B cell (primary cell): ENCODE data around the gene CA14. TPM values are rescaled to one million over a fixed set of nuclear protein-coding genes. Genes with fewer than 3 reads are reported as not detected.

ENCODE experiments used
- ATAC-seq: fragments of 200-7000 bp; cut with Tn5 transposase; one replicate; pipeline ENCODE4 v1.10.0; 2021; ENCODE audit warnings: low read depth, mild to moderate bottlenecking, moderate number of reproducible peaks, moderate library complexity
- CTCF ChIA-PET: fragments of 350-600 bp; sonication (Branson Sonifier 250); formaldehyde crosslinking; loops from one replicate; lab custom pipeline; 2021; ENCODE audit warnings: antibody characterized with exemption, inconsistent platforms; lab: Charles Lee
- POLR2A ChIA-PET: fragments of 350-600 bp; sonication (Branson Sonifier 250); formaldehyde crosslinking; loops from one replicate; lab custom pipeline; 2021; ENCODE audit warnings: antibody characterized with exemption; lab: Charles Lee
- DNase-seq: peaks from one replicate; pipeline ENCODE4 v3.0.0; 2013
- H2AFZ ChIP-seq: 2 replicates; pipeline ENCODE4 v1.6.1; 2012; ENCODE audit warnings: mild to moderate bottlenecking, low read depth, low read length; ENCODE audit not compliant: insufficient read depth, poor library complexity, severe bottlenecking
- H3K27ac ChIP-seq, 2 donors: 1 replicate in 1 of 2; 2 replicates in 1 of 2; pipeline ENCODE4 v1.5.1; 2012 to 2013; ENCODE audit warnings: low read length in 2 of 2, mild to moderate bottlenecking in 2 of 2, moderate library complexity in 1 of 2
- H3K27me3 ChIP-seq, 4 experiments: fragments of 200-600 bp in 1 of 4; sonication (generic) in 1 of 4; replicated peaks in 1 of 4; 1 replicate in 2 of 4; 2 replicates in 2 of 4; pipeline versions ENCODE4 v1.6.1 to v1.7.0; 2013 to 2016; ENCODE audit warnings: low read length in 3 of 4, mild to moderate bottlenecking in 2 of 4, mixed read lengths in 1 of 4, moderate library complexity in 1 of 4; ENCODE audit not compliant: insufficient read depth in 4 of 4, control insufficient read depth in 3 of 4; ENCODE audit errors: control extremely low read depth in 1 of 4
- H3K36me3 ChIP-seq, 2 experiments: replicated peaks in 1 of 2; 1 replicate in 1 of 2; 2 replicates in 1 of 2; pipeline versions ENCODE4 v1.6.1 to v1.7.1; 2013; ENCODE audit warnings: low read length in 1 of 2; ENCODE audit not compliant: insufficient read depth in 2 of 2, control insufficient read depth in 1 of 2; ENCODE audit errors: control extremely low read depth in 1 of 2, extremely low read depth in 1 of 2
- H3K4me1 ChIP-seq, 2 donors: fragments of 200-600 bp in 1 of 2; sonication (generic) in 1 of 2; 1 replicate in 1 of 2; 2 replicates in 1 of 2; pipeline versions ENCODE4 v1.5.1 to v1.6.1; 2013 to 2017; ENCODE audit warnings: low read length in 2 of 2; ENCODE audit not compliant: control insufficient read depth in 2 of 2, insufficient read depth in 2 of 2
- H3K4me2 ChIP-seq: replicated peaks from 2 replicates; pipeline ENCODE3; 2012; ENCODE audit warnings: mild to moderate bottlenecking, low read depth, low read length; ENCODE audit not compliant: poor library complexity, severe bottlenecking
- H3K4me3 ChIP-seq, 5 experiments: fragments of 200-600 bp in 1 of 5; sonication (generic) in 1 of 5; 1 replicate in 3 of 5; 2 replicates in 2 of 5; pipeline versions ENCODE4 v1.5.1 to v1.7.0; 2011 to 2016; ENCODE audit warnings: low read length in 4 of 5, mild to moderate bottlenecking in 4 of 5, low read depth in 2 of 5, control low read depth in 1 of 5, moderate library complexity in 1 of 5; ENCODE audit not compliant: insufficient read depth in 1 of 5; ENCODE audit errors: control extremely low read depth in 1 of 5, extremely low read depth in 1 of 5
- H3K79me2 ChIP-seq: fragments of 200-600 bp; sonication (generic); one replicate; pipeline ENCODE4 v1.6.0; 2016; ENCODE audit warnings: low read length; ENCODE audit not compliant: control insufficient read depth, insufficient read depth
- H3K9ac ChIP-seq: fragments of 200-600 bp; sonication (generic); 2 replicates; pipeline ENCODE4 v1.6.1; 2017; ENCODE audit warnings: mild to moderate bottlenecking, low read length, moderate library complexity
- H3K9me3 ChIP-seq, 3 donors: one replicate each; pipeline versions ENCODE4 v1.6.1 to v1.7.1; 2013; ENCODE audit warnings: low read length in 2 of 3; ENCODE audit not compliant: control insufficient read depth in 2 of 3, insufficient read depth in 1 of 3; ENCODE audit errors: control extremely low read depth in 1 of 3
- H4K20me1 ChIP-seq: 2 replicates; pipeline ENCODE4 v1.6.0; 2012; ENCODE audit warnings: mild to moderate bottlenecking, low read length; ENCODE audit not compliant: insufficient read depth, control insufficient read depth, poor library complexity, severe bottlenecking
- H3K27ac Mint-ChIP-seq: one replicate; pipeline ENCODE4 v1.8.0; 2021; ENCODE audit warnings: mixed read lengths
- H3K27me3 Mint-ChIP-seq: one replicate; pipeline ENCODE4 v1.8.0; 2021; ENCODE audit warnings: mixed read lengths
- H3K4me1 Mint-ChIP-seq: one replicate; pipeline ENCODE4 v1.8.0; 2021; ENCODE audit warnings: mixed read lengths
- H3K4me3 Mint-ChIP-seq: one replicate; pipeline ENCODE4 v1.8.0; 2021; ENCODE audit warnings: mixed read lengths
- H3K9me3 Mint-ChIP-seq: one replicate; pipeline ENCODE4 v1.8.0; 2022; ENCODE audit warnings: mixed read lengths; ENCODE audit not compliant: insufficient read depth
- EZH2 ChIP-seq: IDR thresholded peaks from 2 replicates; pipeline ENCODE4 v1.6.1; 2012; ENCODE audit warnings: borderline replicate concordance, low read depth, mild to moderate bottlenecking, moderate library complexity, low read length; ENCODE audit not compliant: insufficient read depth, poor library complexity, severe bottlenecking
- WGBS: methylation state at CpG from one replicate; pipeline ENCODE4 v1.1.5; 2013; ENCODE audit warnings: missing lambda C conversion rate; ENCODE audit not compliant: insufficient coverage; 5-methylcytosine and 5-hydroxymethylcytosine counted together
- intact Hi-C: fragments of 100-400 bp; cut with micrococcal nuclease; formaldehyde crosslinking; loops from one replicate; pipeline ENCODE4 v1.10.0; 2022
- polyA plus RNA-seq: library from polyadenylated mRNA; depleted of rRNA; stranded (reverse); fragments of >200 nt; gene quantifications from 2 replicates; pipeline ENCODE4 v1.2.3, GENCODE V29; 2012
- total RNA-seq, 2 donors: library from RNA; stranded (reverse); fragments of 120-200 nt in 1 of 2; gene quantifications; 1 replicate in 1 of 2; 2 replicates in 1 of 2; pipeline versions ENCODE4 v1.2.3 to v1.2.4, GENCODE V29; 2013 to 2022
- TF ChIP-seq, protein P1 (sequence below): fragments of 200-600 bp; IDR thresholded peaks from one replicate; pipeline ENCODE4 v1.8.0; 2022; ENCODE audit warnings: antibody characterized with exemption, mild to moderate bottlenecking

The CA14 gene
- total and polyA plus RNA-seq, 2 donors (not counting 1 experiment from before 2014, with no cell fraction given) = not detected

DNA sequence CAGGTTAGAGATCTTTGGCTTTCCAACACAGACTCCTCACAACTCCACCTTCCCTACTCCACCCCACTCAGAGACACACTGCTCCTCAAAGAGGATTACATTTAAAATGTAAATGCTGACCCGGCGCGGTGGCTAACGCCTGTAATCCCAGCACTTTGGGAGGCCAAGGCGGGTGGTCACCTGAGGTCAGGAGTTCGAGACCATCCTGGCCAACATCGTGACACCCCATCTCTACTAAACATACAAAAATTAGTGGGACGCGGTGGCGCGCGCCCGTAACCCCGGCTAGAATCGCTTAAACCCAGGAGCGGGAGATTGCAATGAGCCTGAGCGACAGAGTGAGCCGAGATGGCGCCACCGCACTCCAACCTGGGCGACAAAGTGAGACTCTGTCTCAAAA lies 19.8 kb upstream of the CA14 start:
- intact Hi-C loops = loop anchor here (2.0 to 5.0 kb wide), 2 partner anchors 45 to 77 kb away; partner anchors contain the start of gene CIART
- H3K27ac ChIP-seq = no peak overlapping the region
- DNase-seq (no peak), ATAC-seq (no peak)
- peaks cover 14% of the 10 kb centered on the region for H3K4me1 Mint-ChIP-seq
- POLR2A ChIA-PET = no interaction called here
- no peak overlapping the region for H3K4me2 ChIP-seq
- H3K79me2 ChIP-seq = peaks cover 25% of the 10 kb centered on the region
- no peaks in the 10 kb centered on the region for H4K20me1 ChIP-seq
- H3K9me3 ChIP-seq = no peaks in the 10 kb centered on the region
- no peaks in the 10 kb centered on the region for H3K9me3 Mint-ChIP-seq
- H3K27me3 ChIP-seq = no peaks in the 10 kb centered on the region
- no peak overlapping the region for H3K9ac ChIP-seq
- no peak overlapping the region for H3K4me3 ChIP-seq
- H3K4me3 Mint-ChIP-seq = peak overlapping the region; percentile 5
- no peak overlapping the region for H2AFZ ChIP-seq
- no peaks in the 10 kb centered on the region for H3K36me3 ChIP-seq
- WGBS = 91% methylated on average over 9 of the region's 21 CpGs
- CTCF ChIA-PET = interaction anchor here (1.2 kb wide), 1 partner anchor 51 kb away, joined by 6 read pairs; no protein-coding TSS in a partner anchor
- no peak overlapping the region for H3K27ac Mint-ChIP-seq
- TF ChIP-seq EZH2 = no peak
- TF ChIP-seq, protein P1, sequence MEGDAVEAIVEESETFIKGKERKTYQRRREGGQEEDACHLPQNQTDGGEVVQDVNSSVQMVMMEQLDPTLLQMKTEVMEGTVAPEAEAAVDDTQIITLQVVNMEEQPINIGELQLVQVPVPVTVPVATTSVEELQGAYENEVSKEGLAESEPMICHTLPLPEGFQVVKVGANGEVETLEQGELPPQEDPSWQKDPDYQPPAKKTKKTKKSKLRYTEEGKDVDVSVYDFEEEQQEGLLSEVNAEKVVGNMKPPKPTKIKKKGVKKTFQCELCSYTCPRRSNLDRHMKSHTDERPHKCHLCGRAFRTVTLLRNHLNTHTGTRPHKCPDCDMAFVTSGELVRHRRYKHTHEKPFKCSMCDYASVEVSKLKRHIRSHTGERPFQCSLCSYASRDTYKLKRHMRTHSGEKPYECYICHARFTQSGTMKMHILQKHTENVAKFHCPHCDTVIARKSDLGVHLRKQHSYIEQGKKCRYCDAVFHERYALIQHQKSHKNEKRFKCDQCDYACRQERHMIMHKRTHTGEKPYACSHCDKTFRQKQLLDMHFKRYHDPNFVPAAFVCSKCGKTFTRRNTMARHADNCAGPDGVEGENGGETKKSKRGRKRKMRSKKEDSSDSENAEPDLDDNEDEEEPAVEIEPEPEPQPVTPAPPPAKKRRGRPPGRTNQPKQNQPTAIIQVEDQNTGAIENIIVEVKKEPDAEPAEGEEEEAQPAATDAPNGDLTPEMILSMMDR = no peak
- peaks cover 20 to 22% of the 10 kb centered on the region in 2 donors for H3K4me1 ChIP-seq
- H3K27me3 Mint-ChIP-seq = no peaks in the 10 kb centered on the region

DNA sequence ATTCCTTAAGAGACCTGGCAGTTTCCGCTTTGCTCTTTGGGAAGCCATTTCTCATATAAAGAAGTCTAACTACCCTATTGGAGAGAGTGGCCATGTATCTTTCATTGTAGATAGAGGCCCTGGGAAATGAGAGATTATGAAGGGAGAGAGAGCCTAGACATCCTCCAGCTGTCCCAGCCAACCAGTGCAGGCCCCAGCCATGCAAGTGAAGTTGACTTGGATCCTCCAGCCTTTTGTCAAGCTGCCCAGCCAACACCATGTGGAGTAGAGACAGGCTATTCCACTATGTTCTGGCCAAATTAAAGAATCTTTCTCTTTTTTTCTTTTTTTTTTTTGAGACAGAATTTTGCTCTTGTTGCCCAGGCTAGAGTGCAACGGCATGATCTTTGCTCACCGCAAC lies 14.6 kb upstream of the CA14 start:
- Histone ChIP-seq H3K79me2 (no peaks in the 10 kb centered on the region), H3K4me3 (no peak overlapping the region), H2AFZ (no peak overlapping the region), H3K27me3 (no peaks in the 10 kb centered on the region), H4K20me1 (no peaks in the 10 kb centered on the region), H3K4me1 (no peaks in the 10 kb centered on the region), H3K9me3 (no peaks in the 10 kb centered on the region), H3K9ac (no peak overlapping the region), H3K27ac (no peak overlapping the region), H3K36me3 (no peaks in the 10 kb centered on the region), H3K4me2 (no peak overlapping the region)
- no peak for TF ChIP-seq EZH2
- TF ChIP-seq, protein P1 = no peak
- ATAC-seq (no peak), DNase-seq (no peak)
- ChIA-PET CTCF (no interaction called here), POLR2A (no interaction called here)
- intact Hi-C loops = no loop called here
- no CpG with 5 or more reads among the region's 3 CpGs for WGBS
- Mint-ChIP-seq H3K9me3 (no peaks in the 10 kb centered on the region), H3K4me1 (no peaks in the 10 kb centered on the region), H3K27me3 (no peaks in the 10 kb centered on the region), H3K4me3 (no peak overlapping the region), H3K27ac (no peak overlapping the region)
